KOPT-K1 (cell line): Measurements from ENCODE around the gene TMEFF2.

Source experiments
- H3K27ac ChIP-seq: fragments of 200-600 bp; sonication (generic); 2 replicates; pipeline ENCODE4 v1.5.1; 2016; ENCODE audit warnings: antibody characterized with exemption, mild to moderate bottlenecking, low read depth, low read length; ENCODE audit not compliant: poor library complexity, severe bottlenecking
- H3K36me3 ChIP-seq: fragments of 200-600 bp; sonication (generic); 2 replicates; pipeline ENCODE4 v1.5.1; 2017; ENCODE audit warnings: antibody characterized with exemption, mild to moderate bottlenecking, low read length, moderate library complexity; ENCODE audit not compliant: insufficient read depth
- H3K9me3 ChIP-seq: fragments of 200-600 bp; sonication (generic); 2 replicates; pipeline ENCODE4 v1.5.1; 2017; ENCODE audit warnings: antibody characterized with exemption, low read length, mild to moderate bottlenecking; ENCODE audit not compliant: insufficient read depth, poor library complexity, severe bottlenecking

TMEFF2 gene

DNA sequence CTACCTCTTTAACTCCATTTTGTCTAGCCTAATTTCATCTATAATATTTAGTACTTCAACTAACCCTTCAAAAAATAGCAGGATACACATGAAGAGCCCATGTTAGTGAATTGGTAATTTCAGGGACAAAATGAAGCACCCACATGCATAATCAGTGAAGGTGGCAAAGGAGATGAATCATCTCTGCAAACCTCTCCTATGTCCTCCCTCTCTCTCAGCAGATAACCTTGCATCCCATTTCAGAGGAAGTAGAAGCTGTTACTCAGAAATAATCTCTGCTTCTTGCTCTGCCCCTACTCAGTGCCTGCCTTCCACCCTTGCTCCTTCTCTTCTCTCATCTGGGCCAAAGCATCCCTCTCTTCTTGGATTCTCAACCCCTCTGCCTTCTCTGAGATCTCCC is 287.6 kb downstream of the TMEFF2 start:
- H3K36me3 ChIP-seq, result no peaks in the 10 kb centered on the region
- H3K27ac ChIP-seq, result no peak overlapping the region
- no peaks in the 10 kb centered on the region for H3K9me3 ChIP-seq

DNA sequence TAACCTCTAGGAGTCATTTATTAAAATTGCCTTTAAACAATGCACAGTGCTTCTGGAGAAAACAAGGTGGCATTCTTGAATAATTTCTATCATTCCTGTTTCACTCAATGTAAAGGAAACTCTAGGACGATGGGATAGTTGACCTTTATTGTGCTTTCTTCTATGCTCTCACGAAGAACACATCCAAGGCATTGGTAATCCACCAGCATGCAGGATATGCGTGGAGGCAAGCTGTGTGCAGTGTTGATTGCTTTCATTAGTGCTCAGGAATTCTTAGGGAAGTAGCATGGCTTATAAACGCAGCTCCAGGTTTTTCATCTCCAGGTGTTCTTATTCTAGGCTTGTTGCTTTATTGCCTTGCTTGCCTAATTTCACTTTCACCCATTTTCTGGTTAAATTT is 289.4 kb downstream of the TMEFF2 start:
- Histone ChIP-seq H3K27ac (no peak overlapping the region), H3K36me3 (no peaks in the 10 kb centered on the region), H3K9me3 (no peaks in the 10 kb centered on the region)

DNA sequence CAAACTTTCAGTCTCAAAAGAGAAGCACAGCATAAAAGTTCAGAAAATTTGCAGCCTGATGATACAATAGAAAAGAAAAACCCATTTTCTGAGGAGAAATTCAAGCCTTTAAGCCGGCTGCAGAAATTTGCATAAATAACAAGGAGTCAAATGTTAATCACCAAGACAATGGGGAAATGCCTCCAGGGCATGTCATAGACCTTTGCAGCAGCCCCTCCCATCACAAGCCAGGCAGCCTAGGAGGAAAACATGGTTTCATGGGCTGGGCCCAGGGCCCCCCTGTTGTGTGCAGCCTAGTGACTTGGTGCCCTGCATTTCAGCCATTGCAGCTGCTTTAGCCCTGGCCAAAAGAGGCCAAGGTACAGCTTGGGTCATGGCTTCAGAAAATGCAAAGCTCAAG is 293.7 kb downstream of the TMEFF2 start:
- Histone ChIP-seq H3K9me3 (no peaks in the 10 kb centered on the region), H3K27ac (no peak overlapping the region)

DNA sequence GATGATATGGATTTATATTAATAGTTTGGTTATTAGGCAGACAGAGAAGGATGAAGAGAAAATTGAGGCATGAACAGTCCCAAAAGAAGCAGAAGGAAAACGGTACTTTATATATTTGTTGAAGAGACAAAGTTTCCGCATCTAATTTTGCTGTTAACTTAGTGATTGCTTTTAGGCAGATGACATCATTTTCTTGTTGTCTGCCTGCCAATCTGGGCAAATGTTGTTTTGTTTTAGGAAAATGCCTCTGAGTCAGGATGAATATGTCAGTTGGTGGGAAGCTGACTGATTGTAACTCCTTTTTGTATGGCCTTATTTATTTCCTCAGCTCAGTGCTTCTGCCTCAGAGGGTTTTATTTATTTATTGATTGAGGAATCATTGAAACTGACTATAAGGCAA is 295.3 kb downstream of the TMEFF2 start:
- Histone ChIP-seq H3K27ac (no peak overlapping the region), H3K36me3 (no peaks in the 10 kb centered on the region), H3K9me3 (no peaks in the 10 kb centered on the region)

More for the DNA sequence above, 293.7 kb downstream of the TMEFF2 start:
- H3K36me3 ChIP-seq, result no peaks in the 10 kb centered on the region
